GM19397 (cell line): ENCODE measurements around the gene CBX2.

Source experiments
- ATAC-seq: cut with Tn5 transposase; IDR thresholded peaks from one replicate; pipeline ENCODE4 v1.9.1; 2021; ENCODE audit warnings: mild to moderate bottlenecking, moderate library complexity; ENCODE audit not compliant: unreplicated experiment

The CBX2 gene

DNA sequence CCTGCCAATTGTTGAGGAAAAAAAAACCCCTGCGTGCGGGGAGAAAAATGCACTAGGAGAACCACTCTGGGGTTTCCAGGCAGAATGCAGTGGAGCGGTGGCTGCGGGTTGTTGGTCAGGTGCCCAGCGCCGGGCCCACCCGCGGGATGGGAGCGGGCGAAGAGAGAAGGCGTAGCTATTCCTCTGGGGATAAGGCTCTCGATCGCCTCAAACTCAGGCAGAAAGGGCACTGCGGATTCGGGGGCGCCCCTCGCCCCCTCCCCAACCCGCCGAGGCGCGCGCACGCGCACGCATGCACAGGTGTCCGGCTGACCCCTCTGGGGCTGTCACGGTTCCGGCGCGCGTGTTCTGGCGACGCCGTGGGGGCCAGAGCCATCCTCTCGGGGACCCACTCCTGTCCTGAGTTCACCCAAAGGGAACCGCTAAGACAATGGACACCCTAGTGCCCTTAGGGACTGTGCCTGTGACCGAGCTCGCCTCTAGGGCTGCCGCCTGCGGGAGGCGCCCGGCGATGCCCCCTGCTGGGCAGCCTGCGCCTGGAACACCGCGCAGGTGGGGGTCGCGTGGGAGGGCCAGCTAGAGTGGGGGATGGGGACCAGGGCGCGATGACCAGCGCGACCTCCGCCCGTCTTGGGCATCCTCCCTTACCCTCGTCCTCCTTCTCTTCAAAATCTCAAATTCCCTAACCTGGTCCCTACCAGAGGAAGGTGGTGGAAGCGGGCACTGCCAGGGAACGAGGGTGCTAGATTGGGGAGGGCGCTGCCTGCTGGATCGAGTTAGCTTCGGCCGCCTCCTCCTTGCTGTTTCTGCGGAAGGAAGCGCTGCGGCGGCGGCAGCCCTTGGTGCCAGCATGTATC lies 33.3 kb downstream of the CBX2 start:
- no peak for ATAC-seq

DNA sequence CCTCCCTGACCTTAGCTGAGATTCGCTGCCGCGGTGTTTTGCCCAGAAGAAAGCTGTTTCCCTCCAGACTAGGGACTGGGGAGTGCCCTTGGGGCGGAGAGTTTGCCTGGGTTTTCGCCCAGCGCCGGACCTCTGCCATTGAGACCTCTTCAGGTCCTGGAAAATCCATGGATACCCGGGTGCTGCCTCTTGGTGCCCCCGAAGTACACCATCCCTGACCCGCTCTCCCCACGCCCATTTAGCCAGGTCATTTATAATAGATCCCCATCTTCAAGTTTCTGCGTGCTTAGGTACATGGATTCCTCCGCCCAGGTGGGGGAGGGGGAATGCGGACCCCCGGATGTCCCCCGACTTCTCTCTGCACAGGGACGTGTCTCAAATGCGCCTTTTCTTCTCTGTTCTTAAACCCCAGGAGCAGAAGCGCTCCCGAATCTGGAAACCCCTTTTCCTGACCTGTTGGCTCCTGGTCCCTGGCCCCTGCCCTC lies 34.0 kb downstream of the CBX2 start:
- ATAC-seq = no peak

DNA sequence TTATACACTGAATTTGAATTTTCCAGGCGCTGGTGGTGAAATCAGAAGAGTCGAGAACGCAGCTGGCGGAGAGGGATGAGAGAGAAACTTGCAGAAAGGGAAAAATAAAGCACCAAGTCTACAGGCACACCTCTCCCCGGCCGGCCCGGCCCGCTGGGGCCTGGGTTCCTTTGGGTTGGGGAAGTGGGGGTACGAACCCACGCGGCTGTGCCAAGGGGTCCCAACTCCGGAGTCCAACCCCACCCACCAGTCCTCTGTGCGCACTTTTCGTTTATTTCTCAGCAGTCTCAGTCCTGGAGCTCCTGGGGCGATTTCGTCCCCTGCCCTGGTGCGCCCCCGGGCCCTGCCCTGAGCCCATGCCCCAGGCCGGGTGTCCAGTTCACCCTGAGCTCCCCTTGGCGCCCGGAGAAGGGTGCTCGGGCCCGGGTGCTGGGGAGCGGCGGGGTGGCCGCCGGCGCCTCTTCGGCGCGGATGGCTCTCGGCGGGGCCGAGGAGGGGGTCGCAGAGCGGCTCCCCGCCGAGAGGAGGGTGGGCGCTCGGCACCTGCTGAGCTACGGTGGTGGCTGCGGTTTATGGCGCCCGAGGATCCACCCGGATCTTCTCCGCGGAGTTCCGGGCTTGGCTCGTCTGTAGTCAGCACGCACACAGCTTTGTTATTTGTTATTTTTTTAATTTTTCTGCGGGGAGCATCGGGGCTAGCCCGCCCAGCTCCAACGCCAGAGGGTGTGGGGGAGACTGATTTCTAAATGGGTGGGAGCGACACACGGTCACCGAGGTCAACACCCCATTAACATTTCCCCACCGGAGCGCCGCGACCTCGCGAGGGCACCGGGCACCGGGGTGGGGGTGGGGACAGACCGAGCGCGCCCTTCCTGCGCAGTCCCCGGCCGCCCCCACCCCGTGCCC lies 34.7 kb downstream of the CBX2 start:
- no peak for ATAC-seq

DNA sequence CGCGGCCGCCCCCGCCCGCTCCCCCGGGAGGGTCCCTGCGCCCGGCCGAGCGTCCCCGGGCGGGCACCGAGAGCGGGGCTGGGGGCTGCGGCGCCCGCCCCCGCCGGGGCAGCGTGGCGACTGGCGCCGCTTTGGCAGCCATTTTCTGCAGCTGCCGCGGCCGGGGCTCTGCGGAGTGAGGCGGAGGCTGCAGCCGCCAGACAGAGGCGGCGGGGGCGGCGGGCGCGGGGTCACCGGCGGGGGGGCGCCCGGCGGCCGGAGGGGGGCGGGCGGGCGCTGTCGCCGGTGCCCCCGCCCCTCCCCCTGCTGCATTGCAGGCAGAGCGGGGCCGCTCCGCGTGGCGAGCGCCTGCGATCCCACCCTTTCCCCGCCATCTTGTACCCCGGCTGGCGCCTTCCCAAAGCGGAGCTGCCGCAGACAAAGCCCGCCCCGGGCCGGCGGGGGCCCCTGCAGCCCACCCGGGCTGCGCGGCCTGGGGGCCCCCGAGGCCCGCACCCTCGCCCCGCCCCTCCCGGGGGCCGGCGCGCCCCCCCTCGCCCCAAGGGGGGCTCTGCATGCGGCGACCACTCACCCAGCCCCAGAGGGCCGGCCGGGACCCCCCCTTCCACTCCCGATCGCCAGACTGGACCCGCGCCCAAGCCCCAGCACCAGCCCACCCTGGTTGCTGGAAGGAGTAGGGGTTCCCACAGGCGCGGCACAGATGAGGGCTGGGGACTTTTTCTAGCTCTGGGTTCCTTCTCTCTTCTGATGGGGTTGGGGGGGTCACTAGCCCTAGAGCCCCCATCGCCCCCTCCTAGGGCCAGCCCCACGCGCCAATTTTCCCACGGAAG lies 35.6 kb downstream of the CBX2 start:
- no peak for ATAC-seq

DNA sequence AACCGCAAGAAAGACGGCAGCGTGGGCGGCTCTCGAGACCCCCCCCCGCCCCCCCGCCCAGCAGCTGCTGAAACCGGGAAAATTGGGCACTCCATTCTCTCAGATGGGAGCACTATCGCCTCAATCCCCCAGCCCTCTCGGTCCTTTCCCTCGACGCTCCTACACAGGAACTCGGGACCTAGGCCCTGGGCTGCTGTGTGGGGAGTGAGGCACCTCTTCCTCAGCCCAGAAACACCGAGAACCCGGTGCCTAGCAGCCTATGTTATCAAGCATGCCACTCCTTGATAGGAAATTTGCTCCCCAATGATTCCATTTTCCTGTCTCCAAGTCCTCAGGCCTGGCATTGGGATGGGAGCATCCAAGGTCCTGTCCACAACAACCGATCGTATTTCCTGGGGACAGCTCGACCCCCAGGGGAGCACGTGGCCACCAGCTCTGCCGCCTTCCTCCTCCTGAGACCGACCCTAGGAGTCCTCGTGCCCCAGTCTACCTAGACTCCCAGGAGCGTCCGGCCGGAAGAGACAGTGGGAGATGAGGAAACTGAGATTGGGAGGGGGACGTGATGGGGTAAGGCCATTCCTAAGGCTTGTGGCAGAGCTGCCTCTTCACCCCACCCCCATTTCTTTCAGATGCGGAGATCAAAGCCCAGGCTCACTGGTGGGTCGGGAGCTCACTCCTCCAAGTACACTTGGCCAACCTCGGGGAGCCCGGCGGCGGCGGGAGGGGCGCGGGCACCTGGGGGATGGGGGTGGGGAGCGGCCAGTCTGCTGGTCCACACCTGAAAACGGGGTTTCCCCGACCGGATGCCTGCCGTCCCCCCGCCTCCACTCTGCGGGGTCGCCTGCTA lies 36.4 kb downstream of the CBX2 start:
- ATAC-seq = no peak

DNA sequence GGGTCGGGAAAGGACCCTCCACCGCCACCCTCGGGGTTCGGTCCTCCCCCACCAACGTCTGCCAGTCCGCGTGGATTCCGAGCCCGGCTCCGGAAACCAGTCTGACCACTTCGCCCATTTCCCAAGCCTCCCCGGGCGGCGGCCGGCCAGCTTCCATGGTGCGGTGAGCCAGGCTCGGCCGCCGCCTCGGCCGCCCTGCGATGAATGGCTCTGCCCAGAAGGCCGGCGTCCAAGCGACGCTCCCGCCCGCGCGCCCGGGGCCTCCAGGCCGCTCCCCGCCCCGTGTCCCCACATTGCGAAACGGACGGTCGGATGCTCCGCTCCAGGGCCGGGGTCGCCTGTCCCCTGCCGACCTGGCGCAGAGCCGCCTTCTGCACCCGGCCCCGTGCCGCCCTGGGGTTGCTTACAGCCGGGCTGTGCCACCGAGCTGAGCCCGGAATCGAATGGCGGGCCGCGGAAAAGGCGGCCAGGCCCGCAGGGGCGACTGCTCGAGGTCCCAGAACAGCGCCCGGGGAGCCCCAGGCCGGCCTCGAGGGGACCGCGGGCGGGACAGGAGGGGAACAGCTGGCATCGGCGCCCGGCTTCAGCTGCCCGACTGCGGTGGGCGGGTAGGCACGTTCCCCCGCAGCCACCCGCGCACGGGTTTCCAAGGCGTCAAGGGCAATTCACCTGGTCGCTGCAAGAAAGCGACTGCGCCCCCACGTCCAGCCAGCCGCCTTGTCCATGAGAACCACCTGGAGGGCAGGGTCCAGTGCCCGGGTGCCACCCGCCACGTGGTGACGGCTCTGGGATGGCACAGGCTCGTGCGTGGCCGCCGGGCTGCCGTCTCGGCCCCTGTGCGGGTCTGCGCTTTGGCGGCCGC lies 37.3 kb downstream of the CBX2 start:
- no peak for ATAC-seq

DNA sequence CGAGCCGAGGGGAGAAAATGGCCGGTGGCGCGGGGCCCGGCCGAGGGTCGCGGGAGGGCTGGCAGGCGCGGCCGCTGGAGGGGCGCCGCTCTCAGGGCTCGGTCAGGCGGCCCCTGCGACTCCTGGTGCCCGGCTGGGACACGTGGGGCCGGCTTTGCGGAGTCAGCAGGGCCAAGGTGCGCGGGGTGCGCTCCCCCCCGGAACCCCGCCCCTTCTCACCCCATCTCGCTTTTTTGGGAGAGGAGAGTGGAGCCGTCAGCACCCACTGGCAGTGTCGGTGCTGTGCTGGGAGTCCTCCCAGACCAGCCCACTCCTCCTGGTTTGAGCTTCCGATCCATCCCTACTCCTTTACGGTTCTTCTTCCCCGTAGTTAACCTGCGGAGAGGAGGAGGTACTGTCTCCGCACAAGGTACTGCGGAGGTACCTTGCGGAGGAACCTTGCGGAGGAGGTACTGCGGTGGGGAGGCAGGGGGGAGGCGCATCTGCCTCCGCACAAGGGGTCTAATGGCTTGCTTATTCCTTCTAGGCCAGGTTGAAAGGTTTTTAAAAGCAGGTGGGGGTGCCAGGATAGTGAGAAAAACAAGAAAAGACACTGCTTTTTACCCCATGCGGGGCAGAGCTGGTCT lies 38.0 kb downstream of the CBX2 start:
- ATAC-seq = no peak

DNA sequence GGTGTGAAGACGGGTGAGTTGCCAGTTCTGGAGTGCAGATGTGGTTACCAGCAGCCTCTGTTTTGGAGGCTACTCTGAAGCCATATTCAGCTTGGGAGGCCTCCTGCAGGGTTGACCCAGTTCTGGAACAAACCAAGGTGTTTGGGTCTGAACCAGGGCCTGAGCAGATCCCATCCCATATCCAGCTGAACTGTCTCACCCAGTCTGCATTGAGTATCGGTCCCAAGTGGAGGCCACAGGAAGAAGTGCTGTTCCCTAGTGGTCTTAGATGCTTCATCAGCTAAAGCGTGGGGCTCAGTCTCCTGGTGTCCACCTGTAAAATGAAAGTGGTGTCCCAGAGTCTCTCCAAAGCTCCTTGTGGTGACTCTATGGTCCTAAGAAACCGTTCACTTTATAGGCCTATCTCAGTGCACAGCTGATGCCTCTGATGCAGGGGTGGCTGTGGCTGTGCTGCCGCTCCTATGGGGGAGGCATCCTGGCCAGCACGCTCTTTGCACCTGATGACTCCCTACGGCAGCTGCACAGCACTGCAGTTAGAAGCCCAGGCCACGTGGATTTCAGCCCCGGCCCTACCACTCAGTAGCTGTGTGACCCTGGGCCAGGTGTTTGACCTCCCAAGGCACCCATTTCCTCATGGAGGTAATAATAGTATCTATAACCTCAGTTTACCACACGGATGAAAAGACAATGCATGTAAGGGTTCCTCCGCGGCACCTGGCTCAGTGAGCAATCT lies 40.2 kb downstream of the CBX2 start:
- ATAC-seq = no peak

DNA sequence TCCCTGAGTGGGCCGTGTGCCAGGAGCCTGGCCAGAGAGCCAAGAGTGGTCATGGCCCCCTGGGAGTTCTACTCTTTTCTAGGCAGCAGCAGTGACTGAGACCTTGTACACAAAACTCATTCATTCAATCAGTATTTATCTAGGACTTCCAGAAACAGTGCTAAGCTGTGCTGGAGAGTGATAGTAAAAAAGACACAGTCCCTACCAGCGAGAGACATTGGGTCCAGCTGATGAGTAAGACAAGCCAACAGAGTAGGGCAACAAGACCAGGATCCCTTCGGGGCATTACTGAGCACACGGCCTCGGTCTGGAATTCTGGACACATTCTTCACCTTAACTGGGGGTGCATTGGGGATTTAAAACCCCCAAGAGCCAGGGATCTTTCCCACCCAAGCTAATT lies 41.1 kb downstream of the CBX2 start:
- no peak for ATAC-seq

DNA sequence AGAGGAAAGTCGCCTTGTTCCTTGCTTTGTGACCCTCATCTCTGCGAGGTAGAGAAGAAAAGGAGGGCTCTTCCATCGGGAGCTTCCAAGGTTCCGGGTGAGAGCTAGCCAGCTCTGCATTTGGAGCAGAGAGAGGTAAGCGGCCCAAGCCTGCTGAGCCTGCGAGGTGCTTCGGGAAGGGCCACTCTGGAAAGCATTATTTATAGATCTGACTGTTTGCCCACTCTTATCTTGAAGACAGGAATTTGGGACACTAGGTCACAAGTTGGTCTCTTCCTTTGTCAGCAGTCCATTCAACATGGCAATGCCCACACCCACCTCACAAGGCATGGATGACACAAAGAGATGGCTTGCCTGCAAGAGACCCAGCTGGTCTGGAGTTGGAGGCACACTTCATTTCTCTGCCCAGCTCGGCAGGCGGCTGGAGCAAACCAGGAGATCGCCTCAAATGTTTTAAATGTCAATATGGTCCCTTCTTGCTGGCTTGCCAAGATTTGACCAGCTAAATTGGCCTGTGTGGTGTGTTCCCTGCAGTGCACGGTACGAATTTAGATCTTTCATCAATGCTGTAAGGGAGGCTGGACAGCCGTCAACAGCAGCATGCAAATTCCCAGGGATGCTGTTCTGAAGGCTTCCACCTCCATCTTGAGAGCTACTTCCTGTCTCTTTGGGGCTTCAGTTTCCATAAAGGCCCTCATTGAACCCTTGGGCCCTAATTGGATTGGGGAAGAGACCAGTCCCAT lies 41.8 kb downstream of the CBX2 start:
- no peak for ATAC-seq

DNA sequence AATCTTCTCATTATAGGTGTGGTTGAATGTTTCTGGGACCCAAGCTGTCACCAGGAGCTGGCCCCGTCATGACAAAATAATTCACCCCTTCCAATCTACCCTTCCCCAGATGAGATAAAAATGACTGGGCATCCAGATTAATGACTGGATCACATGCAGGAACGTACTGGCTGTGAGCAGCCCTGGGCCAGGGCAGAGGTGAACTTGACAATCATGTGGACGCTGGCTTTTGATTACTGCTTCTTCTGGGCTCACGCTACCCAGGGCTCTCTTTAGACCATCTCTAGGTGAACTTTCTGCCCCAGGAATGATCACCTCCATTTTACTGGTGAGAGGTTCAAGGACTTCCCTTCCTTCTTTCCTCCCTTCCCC lies 43.0 kb downstream of the CBX2 start:
- ATAC-seq = no peak

DNA sequence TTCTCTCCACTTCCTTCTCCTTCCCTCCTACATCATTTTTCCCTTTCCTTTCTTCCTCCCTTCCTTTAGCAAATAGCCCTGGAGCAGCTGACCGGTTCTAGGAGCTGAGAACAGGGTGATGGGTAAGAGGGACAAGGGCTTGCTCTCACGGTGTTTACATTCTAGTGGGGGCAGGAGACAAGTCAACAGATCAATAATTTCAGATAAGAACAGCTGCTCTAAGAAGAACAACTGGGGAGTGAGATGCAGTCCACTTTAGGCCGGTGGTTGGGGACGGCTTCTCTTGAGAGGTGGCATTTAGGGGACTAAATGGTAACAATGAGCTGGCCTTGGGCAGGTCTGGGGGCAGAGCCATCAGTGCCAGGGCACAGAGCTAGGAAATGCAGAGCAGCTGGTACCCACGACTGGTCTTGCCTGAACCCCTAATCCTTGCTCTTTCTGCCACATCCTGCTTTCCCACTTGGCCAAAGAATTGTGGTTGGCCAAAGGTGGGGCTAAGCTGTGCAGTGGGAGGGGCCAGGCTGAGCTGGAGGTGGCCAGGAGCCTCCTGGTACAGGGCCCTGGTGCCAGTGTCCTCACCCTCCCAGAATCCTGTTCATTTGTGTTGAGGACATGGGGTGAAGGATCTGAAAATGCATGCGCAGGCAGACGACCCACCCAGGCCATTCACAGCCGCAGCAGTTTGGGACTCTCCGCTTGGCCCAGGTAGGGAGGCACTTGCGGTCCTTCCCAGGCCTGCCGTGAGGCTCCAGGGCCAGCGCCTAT lies 43.6 kb downstream of the CBX2 start:
- no peak for ATAC-seq

DNA sequence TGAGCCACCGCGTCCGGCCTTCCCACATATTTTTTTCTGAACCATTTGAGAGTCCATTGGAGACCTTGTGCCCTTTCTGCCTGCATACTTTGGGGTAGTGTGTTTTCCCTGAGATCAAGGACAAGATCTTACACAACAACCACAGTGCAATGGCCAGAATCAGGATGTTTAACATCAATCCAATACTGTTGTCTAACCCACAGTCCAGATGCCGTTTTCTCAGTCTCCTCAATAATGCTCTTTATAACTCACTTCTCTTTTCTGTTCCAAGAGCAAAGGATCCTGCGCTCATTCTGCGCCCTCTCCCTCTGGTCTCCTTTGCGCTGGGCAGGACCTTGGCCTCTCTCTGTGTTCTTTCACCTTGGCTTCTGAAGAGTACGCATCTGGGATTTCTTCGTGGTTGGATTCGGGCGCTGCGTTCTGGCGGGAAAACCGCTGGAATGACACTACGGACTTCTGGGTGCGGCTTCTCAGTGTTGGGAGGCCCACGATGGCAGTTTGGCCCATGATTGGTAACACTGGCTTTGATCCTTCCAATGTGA lies 44.7 kb downstream of the CBX2 start:
- ATAC-seq = no peak

DNA sequence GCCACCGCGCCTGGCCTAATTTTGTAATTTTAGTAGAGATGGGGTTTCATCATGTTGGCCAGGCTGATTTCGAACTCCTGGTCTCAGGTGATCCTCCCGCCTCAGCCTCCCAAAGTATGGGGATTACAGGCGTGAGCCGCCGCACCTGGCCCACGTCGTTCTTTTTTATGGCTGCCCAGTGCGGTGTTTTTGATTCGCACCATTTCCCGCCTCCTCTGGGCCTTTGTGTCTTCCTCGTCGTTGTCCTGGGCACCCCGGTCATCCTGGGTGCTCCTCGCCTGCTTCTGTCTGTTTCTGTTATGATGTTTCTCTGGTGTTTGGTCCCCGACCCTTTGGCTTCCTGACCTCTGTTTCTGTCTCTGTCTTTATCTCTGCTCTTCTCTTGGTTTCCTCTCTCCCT lies 46.3 kb downstream of the CBX2 start:
- ATAC-seq = no peak

DNA sequence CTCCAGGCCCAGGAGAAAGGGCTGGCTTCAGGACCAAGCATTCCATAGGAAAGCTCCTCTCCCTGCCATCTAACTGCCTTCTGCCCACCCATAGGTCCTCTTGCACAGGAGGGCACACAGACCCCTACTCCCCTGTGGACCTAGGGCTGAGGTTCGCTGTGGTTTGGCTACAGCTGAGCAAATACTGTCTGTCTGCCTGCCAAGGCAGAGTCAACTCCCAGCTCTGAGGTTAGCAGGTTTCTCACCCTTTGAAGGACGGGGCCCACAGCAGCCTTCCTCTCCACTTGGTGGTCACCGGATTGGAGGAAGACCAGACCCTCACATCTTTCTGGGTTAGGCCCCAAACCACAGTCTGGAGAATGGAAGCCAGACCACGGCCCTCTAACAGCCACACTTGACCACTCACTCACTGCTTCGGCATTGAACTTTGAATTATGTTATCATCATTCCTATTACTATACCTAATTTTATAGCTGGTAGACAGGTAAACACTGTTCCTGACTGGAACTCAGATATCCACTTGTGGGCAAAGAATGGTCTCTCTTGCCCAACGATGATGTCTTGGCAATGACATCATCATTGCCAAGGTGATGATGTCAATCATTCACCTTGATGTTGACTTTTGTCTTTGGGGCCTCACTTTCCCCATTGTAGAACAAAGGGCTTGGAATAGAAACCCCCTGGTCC lies 47.1 kb downstream of the CBX2 start:
- no peak for ATAC-seq

DNA sequence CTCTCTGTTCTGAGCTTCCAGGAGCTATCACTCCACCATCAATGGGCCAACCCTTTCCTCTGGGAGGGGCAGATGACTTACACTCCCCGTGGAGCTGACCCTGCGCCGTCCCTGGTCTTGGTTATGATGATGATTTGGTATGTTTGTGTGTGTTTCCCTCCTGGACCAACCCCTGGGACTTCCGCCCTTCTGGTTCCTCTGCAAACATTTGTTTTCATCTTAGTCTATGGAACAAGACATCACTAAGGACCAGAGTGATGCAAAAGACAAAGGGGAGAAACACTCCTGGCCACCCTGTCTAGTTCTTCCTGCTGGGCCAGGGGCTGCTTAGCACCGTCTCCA lies 47.6 kb downstream of the CBX2 start:
- ATAC-seq = no peak
